HG02884 (cell line): ENCODE results near the gene RAB11FIP2.

Source experiments
- ATAC-seq: cut with Tn5 transposase; IDR thresholded peaks from one replicate; pipeline ENCODE4 v1.9.1; 2021; ENCODE audit warnings: mild to moderate bottlenecking, moderate library complexity; ENCODE audit not compliant: unreplicated experiment

Gene RAB11FIP2

DNA sequence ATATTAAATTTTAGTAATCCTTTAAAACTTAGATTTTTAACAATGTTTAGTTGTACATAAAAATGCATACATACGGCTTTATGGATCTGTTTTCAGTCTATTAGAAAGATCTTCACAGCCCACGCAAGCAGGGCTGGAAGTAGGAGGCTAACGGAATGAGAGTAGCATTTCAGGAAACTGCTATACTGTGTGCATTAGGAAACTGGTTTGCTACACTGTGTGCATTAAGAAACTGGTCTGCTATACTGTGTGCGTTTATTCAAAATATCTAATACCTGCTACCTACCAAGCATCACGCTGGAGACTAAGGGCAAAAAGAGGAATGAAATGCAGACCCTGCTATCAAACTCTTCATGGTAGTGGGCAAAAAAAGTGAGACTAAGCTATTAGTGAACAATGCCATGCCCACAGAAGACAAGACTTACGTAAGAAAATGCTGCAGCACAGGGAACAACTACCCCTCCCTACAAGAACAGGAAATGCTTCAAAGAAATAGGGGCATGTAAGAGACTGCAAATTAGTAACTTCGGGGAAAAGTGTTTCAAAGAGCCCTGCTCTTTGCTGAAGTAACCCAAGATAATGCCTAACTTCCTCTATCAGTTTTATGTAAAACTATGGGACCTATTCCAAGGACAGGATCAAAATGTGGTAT, 11.3 kb downstream of the RAB11FIP2 start:
- no peak for ATAC-seq

DNA sequence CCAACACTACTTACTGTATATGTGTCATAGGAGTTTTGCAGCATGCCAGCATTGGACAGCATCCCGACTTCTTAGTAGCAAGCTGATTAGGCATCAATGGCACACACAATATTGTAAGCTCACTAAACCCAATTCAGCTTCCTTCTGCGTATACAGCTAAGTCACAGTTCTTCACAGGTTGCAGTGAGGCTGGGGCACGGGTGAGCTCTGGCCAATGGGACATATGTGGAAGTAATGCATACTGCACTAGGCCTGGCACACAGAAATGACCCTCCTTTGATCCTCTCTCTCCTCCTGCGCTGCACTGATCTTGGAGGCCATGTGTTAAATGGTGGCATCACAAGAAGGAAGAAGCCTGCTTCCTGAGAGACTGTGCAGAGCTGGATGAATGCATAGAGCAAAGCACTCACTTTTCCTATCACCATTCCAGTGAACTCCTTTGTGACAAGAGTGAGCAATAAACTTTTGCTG, 11.9 kb downstream of the RAB11FIP2 start:
- ATAC-seq, result no peak

DNA sequence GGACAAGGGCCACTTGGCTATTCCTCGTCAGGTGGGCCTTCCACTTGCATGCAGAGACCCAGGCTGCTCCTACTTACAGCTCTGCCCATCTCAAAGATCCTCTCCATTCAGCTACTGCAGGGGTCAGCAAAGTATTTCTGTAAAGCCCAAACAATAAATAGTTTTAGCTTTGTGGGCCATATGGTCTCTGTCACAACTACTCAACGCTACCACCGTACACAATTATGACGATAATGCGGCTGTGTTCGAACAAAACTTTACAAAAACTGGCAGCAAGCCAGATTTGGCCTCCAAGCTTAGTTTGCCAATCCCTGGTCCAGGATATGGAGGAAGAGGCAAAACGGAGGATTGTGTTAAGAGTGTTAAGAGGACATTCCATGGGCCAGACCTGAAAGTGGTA, 12.8 kb downstream of the RAB11FIP2 start:
- ATAC-seq, result no peak

DNA sequence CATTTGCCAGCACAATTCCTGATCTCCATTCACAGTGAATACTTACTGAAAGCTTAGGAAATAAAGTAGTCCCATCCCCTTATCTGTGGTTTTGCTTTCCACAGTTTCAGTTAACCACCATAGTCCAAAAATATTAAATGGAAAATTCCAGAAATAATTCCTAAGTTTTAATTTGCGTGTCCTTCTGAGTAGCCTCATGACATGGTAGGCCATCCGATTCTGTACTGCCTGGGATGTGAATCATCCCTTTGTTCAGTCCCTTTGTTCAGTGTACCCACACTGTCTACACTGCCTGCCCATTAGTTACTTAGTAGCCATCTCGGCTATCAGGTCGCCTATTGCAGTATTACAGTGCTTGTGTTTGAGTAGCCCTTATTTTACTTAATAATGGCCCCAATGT, 14.2 kb downstream of the RAB11FIP2 start:
- no peak for ATAC-seq

DNA sequence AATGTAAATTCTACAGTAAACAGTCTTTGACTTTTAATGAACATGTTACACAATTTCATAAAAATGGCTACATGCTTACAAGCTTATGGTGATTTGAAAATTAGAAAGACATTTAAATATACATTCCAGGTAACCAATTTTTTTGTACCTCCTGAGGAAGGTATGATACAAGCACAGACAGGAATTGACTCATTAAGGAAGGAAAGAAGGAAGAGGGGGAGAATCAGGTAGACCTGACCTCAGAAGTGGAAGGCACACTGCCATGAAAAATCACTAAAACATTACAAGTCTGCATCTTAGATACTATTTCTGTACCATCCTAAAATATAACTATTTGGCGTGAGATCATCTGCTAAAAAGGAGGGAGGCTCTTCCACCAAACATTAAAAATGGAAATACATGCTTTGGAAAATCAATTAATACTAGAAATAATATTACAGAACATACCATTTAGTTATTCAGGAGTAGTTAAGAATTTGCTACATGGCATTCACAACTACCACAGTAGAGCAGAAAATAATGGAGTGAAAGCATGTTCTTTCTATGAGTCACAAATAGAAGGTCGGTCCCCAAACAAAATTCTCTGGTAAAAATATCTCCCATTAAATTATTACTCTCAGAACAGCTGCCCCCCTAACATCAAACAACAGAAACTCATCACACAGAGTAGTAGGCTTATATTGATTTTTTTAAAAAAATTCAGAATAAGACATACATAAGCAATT, 15.2 kb downstream of the RAB11FIP2 start:
- no peak for ATAC-seq

DNA sequence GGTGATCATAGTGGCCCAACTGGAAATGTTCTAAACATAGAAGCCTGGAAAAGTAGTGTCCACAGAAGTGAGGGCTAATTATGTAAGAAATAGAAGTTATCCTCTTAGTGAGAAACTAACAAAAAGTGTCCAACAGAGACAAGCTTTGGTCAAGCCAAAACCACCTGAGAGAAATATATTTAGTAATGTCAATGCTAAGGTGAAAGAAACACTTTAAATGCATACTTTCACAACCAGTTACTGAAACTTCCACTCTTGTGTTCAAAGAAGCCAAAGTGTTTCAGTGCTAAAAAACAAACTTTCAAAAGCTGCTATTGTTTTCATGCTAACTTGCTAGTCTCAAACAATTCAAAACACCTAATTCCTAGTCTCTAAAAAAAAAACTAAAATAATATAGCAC, 18.1 kb downstream of the RAB11FIP2 start:
- ATAC-seq, result peak; percentile 93

DNA sequence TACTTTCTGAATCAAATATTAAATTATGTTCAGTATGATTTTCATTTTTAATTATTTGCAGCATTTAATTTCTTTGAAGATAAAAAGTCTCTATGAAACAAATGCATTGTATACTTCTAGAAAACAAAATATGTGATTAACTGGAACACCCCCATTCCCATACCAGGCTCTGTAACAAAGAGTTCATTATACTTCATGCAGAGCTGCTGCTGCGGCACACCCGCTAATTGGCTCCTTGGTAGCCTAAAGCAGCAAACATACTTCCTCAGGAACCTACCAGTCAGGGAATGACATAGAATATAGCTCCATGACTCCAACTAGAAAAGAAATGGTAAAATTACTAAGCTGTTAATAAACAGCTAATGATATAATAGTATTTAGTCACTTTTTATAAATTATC, 19.3 kb downstream of the RAB11FIP2 start:
- ATAC-seq, result no peak

DNA sequence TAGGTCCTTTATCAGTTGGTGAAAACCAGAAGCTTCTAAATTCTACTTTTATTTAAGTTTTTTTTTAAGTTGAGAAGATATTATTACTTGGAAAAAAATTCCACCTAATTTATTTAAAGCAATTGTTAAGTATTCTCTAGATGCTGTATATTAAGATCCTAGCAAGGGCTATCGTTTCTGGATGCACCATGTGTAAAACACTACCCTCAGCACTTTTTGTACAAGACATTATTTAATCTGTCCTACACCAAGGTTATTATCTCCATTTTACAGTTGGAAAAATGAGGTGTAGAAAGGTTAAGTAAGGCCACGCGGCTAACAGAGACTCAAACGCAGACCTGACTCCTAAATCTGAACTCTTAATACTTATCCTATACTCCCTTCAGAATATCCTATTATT, 19.8 kb downstream of the RAB11FIP2 start:
- no peak for ATAC-seq

DNA sequence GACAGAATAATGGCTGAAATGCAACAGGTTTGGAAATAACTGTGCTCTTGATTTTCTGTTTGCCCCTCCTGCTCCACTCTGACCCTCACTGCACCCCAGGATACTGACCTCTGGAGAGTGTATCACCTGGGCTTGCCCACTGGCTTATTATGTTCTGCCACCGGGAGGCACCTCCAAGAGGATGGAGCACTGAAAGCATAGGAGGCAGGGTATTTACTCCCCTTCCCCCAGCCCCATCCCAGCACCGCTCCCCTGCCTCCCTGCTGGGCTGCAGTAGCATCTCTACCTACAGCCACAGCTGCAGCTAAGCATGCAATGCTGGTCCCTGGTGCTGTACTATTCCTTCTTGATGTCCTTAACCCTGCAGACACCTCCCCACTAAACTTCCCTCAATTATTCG, 26.4 kb downstream of the RAB11FIP2 start:
- ATAC-seq, result no peak

DNA sequence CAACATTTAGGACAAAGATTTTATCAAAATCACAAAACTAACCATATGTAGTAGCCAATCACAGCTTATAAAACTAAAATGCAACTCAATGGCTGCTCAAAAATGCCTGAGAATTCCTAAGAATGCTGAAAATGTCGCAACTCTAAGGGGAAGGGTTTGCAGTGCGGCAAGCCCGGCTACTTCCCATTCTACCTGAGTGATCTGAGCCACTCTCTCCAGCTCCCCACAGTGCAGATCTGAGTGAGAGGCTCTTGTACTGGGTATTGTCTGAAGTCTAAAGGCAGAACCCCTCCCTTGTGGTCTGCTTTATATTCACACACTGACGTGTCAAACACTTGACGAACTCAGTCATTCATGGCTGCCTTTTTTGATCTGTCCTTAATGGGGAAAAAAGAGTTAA, 28.9 kb downstream of the RAB11FIP2 start:
- ATAC-seq, result no peak

DNA sequence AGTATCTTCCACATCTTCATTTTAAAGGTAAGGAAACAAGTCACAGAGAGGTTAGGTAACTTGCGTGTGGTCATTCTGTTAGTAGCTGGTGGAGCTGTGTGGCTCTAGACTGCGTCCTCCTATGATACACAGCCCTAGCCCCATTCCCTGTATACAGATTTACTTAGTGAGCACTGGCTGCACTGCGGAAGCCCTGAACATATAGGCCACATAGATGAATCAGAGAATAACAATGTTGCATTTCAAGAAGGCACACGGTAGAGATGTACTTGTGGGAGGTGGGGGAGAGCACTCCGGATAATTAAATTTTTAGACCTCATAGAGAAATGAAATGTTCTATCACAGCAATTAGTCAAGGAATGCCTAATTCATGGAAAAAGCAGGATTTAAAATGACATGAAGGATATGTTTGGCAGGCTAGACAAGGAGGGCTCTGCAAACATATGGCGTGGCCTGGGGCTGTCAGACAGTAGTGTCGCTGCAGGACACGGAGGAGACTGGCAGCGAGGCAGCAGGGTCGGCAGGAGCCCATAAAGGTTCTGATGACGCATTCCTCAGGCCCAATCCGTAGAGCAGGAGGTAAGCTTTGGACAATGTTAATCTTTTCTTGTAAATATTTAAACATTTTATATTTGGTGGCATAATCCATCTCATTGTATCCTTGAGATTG, 29.5 kb downstream of the RAB11FIP2 start:
- ATAC-seq, result no peak

DNA sequence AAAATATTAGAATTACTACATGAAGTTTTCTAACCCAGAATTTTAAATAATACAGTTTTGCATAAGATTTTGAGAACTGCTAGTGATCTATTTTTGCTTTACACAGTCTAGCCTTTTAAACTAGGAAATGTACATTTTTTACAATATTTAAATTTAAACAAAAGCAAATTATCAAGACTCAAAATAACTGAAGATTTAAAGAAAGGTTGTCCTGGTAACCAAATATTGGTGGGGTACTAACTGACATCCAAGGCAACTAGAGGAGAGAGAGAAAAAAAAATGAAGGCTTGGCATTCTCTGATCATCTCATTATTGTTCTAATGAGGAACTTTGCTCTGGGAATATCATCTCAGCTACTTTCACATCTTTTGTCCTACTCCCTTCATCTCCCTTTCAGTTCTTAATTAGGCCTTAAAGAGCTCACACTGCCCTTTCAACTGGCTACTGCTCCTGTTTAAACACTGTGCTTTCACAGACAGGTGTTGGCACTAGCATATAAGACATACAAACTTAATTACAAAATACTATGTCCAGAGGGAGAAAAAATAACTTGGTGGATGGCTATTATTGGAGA, 33.7 kb downstream of the RAB11FIP2 start:
- ATAC-seq, result no peak

DNA sequence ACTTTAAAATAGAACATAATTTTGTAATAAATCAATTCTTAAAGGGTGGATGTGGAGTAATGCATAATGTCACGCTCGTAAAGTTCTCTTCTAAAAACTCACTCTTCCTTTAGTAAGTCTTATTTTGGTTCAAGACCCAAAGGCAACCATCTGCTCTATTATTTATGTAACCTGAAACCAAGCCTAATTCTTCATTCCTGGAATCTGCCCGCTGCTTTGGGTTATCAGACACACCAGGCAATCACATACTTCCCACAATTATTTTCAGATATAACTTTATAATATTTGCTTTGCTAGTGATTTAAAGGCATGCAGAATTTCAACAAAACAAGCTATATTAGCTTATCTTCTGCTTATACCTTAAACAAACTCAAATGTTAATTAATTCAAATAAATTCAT, 39.0 kb downstream of the RAB11FIP2 start:
- no peak for ATAC-seq

DNA sequence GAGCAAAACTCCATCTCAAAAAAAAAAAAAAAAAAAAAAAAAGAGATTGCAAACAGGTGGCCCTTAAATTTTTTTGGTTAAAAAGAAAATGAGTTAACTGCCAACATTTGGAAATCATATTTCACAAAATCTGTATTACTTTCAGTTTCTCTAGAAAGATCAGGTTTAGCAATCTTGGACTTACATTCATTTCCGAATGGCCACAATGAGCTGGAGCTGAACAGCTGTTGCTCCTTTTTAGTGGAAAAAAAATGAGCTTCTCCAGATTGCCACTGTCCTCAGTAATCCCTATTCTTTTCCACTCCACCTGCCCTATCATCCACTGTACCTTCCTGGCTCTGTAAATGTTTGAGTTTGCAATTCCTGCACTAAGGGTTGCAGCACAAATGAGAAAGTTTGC, 43.6 kb downstream of the RAB11FIP2 start:
- ATAC-seq, result no peak

DNA sequence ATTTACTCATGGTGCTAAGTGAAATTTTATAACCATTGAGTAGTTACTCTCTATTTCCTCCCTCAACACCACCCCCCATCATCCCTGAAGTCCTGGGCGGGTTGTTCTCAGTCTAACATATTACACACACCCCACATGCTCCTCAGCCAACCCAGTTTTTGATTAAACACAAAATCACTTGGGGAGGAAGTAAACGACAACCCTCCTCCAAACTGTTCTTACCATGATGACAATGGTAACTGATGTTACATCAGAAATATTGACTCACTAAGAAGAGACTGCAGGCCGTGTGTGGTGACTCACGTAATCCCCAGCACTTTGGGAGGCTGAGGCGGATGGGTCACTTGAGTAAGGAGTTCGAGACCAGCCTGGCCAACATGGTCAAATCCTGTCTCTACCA, 44.2 kb downstream of the RAB11FIP2 start:
- ATAC-seq, result no peak

DNA sequence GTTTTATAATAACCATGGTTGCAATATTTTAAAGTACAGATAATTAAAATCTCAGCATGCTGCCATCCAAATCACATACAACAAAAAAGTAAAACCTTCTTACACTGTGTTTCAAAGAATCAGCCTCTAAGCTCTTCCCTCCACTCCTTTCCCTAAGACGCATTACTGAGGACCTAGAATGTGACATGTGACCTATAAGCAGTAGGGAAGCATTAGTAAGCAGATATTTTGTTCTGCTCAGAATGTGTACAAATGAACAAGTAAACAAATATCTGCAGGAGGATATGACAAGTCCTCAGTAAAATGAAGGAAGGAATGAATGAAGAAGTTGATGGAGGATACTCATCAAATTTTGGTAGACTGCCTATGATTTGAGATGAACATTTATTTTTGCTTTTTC, 49.1 kb downstream of the RAB11FIP2 start:
- ATAC-seq, result no peak

DNA sequence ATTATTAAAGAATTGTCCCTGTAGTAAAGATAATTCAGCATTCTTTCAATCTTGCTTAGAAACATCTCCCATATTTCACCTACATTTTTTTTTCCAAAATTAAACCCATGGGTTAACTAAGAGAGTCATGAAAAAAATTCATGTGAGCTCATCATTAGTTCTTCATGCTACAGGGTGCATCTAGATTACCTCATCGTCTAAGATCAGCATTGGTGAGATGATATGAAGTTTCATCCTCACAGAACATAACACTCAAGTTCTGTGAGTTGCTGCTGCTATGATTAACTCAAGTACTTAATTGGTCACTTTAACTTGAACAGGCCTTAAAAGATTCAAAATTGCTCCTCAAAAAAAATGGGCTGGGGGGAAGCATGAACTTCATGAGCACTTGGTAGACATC, 50.0 kb downstream of the RAB11FIP2 start:
- no peak for ATAC-seq

DNA sequence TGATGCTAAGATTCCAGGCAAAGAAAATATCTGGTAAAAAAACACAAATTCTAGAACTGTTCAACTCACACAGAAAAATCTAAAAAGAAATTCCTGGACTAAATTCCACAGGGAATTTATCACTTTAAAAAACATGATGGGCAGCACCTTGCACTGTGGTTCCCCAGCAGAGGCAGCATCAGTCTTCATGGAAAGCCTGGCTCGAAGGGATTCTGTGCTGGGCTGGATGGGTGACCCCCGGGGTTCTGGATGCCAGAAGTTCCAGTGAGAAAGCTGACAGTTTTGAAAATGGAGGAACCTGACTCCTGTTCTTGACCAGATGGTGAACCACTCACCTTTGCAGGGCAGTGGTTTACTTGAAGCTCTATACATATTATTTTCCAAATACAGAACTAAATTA, 52.0 kb downstream of the RAB11FIP2 start:
- no peak for ATAC-seq

DNA sequence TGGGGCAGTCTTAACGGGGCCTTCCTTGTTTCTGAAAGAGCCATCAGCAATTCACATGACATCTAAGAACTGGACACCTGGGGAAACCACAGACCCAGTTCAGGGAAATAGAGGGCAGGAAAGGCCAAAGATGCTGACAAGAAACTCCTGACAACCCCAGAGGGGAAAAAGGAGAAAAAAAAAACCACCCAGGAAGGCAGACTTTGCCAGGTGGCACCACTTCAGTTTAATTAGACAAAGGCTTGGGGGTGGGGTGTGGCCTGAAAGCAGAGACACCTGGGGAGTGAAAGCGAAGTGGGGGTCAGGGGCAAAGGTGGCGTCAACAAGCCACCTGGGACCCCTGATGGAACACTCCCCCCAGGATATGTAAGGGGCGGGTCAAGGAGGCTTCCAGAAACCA, 53.6 kb downstream of the RAB11FIP2 start:
- ATAC-seq, result no peak

DNA sequence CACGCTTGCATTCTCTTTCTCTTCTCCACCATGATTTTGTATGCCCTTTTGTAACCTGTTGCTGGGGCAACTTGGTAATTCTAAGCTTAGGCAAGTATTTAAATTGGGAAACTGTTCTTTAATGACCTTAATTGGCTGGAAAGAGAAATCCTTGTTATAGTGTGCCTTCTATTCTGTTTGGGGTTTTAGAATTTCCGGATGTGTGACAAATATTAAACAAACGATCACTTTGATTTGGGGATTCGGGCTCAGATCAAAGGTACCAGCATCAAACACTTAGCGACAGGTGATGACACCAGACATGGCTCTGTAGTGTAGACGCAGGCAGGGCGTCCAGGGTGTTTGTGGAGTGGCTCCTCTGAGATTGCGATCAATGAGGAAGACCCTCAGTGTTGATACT, 55.0 kb downstream of the RAB11FIP2 start:
- no peak for ATAC-seq

DNA sequence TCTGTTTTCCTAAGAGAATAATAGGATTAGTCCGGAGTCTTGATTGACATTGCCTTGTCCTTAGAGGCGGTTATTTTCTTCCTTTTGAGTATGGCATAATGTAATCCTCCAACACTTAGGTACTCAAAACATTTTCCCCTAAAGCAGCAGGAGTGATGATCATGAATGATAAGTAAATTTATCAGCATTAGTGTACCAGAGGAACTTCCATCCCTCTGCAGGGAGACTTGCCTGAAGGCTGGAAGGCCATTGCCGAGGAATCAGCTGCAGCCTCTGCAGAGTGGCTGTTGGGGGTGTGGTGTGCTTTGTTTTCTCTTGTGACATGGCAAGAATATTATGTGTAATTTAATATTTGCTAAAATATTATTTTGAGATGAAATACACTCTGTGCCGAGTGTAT, 56.8 kb downstream of the RAB11FIP2 start:
- no peak for ATAC-seq

DNA sequence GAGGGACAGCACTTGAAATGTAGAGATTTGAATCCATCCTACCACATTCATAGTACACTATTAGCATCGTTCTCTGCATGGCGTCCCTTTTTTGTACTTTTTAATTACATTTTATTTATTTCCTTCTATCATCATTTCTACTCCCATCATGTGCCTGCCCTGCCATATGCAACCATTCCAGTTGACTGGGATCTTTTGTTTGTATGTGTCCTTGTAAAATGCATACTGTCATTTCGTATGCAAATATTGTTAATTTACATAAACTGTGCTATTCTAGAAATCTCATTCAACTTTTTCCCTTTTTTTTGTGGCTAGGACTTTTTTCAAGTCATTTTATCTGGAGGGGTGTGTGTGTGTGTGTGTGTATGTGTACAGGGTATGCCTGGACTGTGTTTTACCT, 57.9 kb downstream of the RAB11FIP2 start:
- no peak for ATAC-seq
